Stimulated activated naive CD8-positive, alpha-beta T cell treated with anti-CD3 and anti-CD28 coated beads, Interleukin-15, Interleukin-2, amounts not matched to agents 100 ng/mL and 50 ng/mL, for 24 hours (primary cell): Measurements from ENCODE around the gene HDAC11.
"Not testable (repeated sequence)": the region's sequence is repeated elsewhere in the genome, so short reads cannot be mapped to it uniquely, and the experiment has no call there.

Source experiments
- H3K27ac Mint-ChIP-seq: one replicate; pipeline ENCODE4 v1.8.0; 2021; ENCODE audit warnings: mild to moderate bottlenecking, mixed read lengths
- H3K27me3 Mint-ChIP-seq: one replicate; pipeline ENCODE4 v1.8.0; 2021; ENCODE audit warnings: mixed read lengths
- H3K36me3 Mint-ChIP-seq: one replicate; pipeline ENCODE4 v1.8.0; 2021; ENCODE audit warnings: low read depth, mixed read lengths
- H3K4me1 Mint-ChIP-seq: one replicate; pipeline ENCODE4 v1.8.0; 2021; ENCODE audit warnings: low read depth, mixed read lengths
- H3K4me3 Mint-ChIP-seq: one replicate; pipeline ENCODE4 v1.8.0; 2021; ENCODE audit warnings: mild to moderate bottlenecking, mixed read lengths
- H3K9me3 Mint-ChIP-seq: one replicate; pipeline ENCODE4 v1.8.0; 2021; ENCODE audit warnings: mixed read lengths

Gene HDAC11

GRCh38 chr3:13518516-13518953 lies 38.4 kb downstream of the HDAC11 start:
- H3K4me3 Mint-ChIP-seq = no peak overlapping the region
- H3K36me3 Mint-ChIP-seq = no peaks in the 10 kb centered on the region

GRCh38 chr3:13519006-13519791 lies 39.1 kb downstream of the HDAC11 start:
- Mint-ChIP-seq H3K27ac (no peak overlapping the region), H3K36me3 (no peaks in the 10 kb centered on the region), H3K9me3 (peaks cover 5% of the 10 kb centered on the region), H3K4me1 (no peaks in the 10 kb centered on the region), H3K27me3 (no peaks in the 10 kb centered on the region), H3K4me3 (no peak overlapping the region)

More at GRCh38 chr3:13518516-13518953, 38.4 kb downstream of the HDAC11 start:
- H3K27me3 Mint-ChIP-seq = no peaks in the 10 kb centered on the region
- H3K9me3 Mint-ChIP-seq = peaks cover 5% of the 10 kb centered on the region
- no peaks in the 10 kb centered on the region for H3K4me1 Mint-ChIP-seq
- no peak overlapping the region for H3K27ac Mint-ChIP-seq

- H3K36me3 Mint-ChIP-seq = no peaks in the 10 kb centered on the region
- no peak overlapping the region for H3K27ac Mint-ChIP-seq
- H3K4me3 Mint-ChIP-seq = no peak overlapping the region
- H3K4me1 Mint-ChIP-seq = no peaks in the 10 kb centered on the region
- peaks cover 5% of the 10 kb centered on the region for H3K9me3 Mint-ChIP-seq
- no peaks in the 10 kb centered on the region for H3K27me3 Mint-ChIP-seq
Observed at GRCh38 chr3:13520326-13520880, 40.3 kb downstream of the HDAC11 start.

- Mint-ChIP-seq H3K27me3 (no peaks in the 10 kb centered on the region), H3K4me1 (no peaks in the 10 kb centered on the region), H3K27ac (no peak overlapping the region), H3K36me3 (no peaks in the 10 kb centered on the region), H3K4me3 (no peak overlapping the region), H3K9me3 (peaks cover 5% of the 10 kb centered on the region)
Observed at GRCh38 chr3:13521309-13521708, 41.2 kb downstream of the HDAC11 start.

GRCh38 chr3:13521749-13522148 lies 41.6 kb downstream of the HDAC11 start:
- H3K27ac Mint-ChIP-seq, H3K9me3 Mint-ChIP-seq, H3K36me3 Mint-ChIP-seq, H3K4me1 Mint-ChIP-seq, H3K27me3 Mint-ChIP-seq, H3K4me3 Mint-ChIP-seq: not testable (repeated sequence)

- H3K9me3 Mint-ChIP-seq = peaks cover 5% of the 10 kb centered on the region
- no peaks in the 10 kb centered on the region for H3K27me3 Mint-ChIP-seq
- no peak overlapping the region for H3K27ac Mint-ChIP-seq
- H3K4me1 Mint-ChIP-seq = no peaks in the 10 kb centered on the region
- H3K36me3 Mint-ChIP-seq = no peaks in the 10 kb centered on the region
- H3K4me3 Mint-ChIP-seq = no peak overlapping the region
Observed at GRCh38 chr3:13522236-13522635, 42.1 kb downstream of the HDAC11 start.

- Mint-ChIP-seq H3K27ac (no peak overlapping the region), H3K36me3 (no peaks in the 10 kb centered on the region), H3K27me3 (no peaks in the 10 kb centered on the region), H3K9me3 (peaks cover 5% of the 10 kb centered on the region), H3K4me1 (no peaks in the 10 kb centered on the region), H3K4me3 (no peak overlapping the region)
Observed at GRCh38 chr3:13524979-13525669, 45.0 kb downstream of the HDAC11 start.

- peaks cover 5% of the 10 kb centered on the region for H3K9me3 Mint-ChIP-seq
Observed at GRCh38 chr3:13525827-13526625, 45.9 kb downstream of the HDAC11 start.

GRCh38 chr3:13526626-13526949 lies 46.5 kb downstream of the HDAC11 start:
- no peaks in the 10 kb centered on the region for H3K27me3 Mint-ChIP-seq

More at GRCh38 chr3:13525827-13526625, 45.9 kb downstream of the HDAC11 start:
- Mint-ChIP-seq H3K36me3 (no peaks in the 10 kb centered on the region), H3K27me3 (no peaks in the 10 kb centered on the region), H3K4me3 (no peak overlapping the region), H3K4me1 (no peaks in the 10 kb centered on the region), H3K27ac (no peak overlapping the region)

GRCh38 chr3:13528217-13528867 lies 48.2 kb downstream of the HDAC11 start:
- no peak overlapping the region for H3K27ac Mint-ChIP-seq
- no peak overlapping the region for H3K4me3 Mint-ChIP-seq

More at GRCh38 chr3:13526626-13526949, 46.5 kb downstream of the HDAC11 start:
- Mint-ChIP-seq H3K4me3 (no peak overlapping the region), H3K27ac (no peak overlapping the region), H3K4me1 (no peaks in the 10 kb centered on the region), H3K36me3 (no peaks in the 10 kb centered on the region), H3K9me3 (peaks cover under 1% of the 10 kb centered on the region)

GRCh38 chr3:13529196-13530112 lies 49.3 kb downstream of the HDAC11 start:
- no peaks in the 10 kb centered on the region for H3K27me3 Mint-ChIP-seq
- H3K4me3 Mint-ChIP-seq = no peak overlapping the region
- H3K36me3 Mint-ChIP-seq = no peaks in the 10 kb centered on the region
- H3K4me1 Mint-ChIP-seq = no peaks in the 10 kb centered on the region
- no peaks in the 10 kb centered on the region for H3K9me3 Mint-ChIP-seq
- H3K27ac Mint-ChIP-seq = no peak overlapping the region

More at GRCh38 chr3:13528217-13528867, 48.2 kb downstream of the HDAC11 start:
- H3K36me3 Mint-ChIP-seq = no peaks in the 10 kb centered on the region
- H3K4me1 Mint-ChIP-seq = no peaks in the 10 kb centered on the region
- H3K27me3 Mint-ChIP-seq = no peaks in the 10 kb centered on the region
- H3K9me3 Mint-ChIP-seq = no peaks in the 10 kb centered on the region

GRCh38 chr3:13530241-13531009 lies 50.3 kb downstream of the HDAC11 start:
- Mint-ChIP-seq H3K4me3 (no peak overlapping the region), H3K36me3 (no peaks in the 10 kb centered on the region), H3K9me3 (no peaks in the 10 kb centered on the region), H3K27me3 (peaks cover 3% of the 10 kb centered on the region), H3K4me1 (no peaks in the 10 kb centered on the region), H3K27ac (no peak overlapping the region)

GRCh38 chr3:13532085-13532484 lies 52.0 kb downstream of the HDAC11 start:
- H3K9me3 Mint-ChIP-seq = no peaks in the 10 kb centered on the region
- peaks cover 7% of the 10 kb centered on the region for H3K4me1 Mint-ChIP-seq
- peaks cover 11% of the 10 kb centered on the region for H3K27me3 Mint-ChIP-seq
- no peak overlapping the region for H3K27ac Mint-ChIP-seq
- H3K4me3 Mint-ChIP-seq = no peak overlapping the region
- H3K36me3 Mint-ChIP-seq = no peaks in the 10 kb centered on the region
